ENCODE measurements around the gene MAGI2.

DNA sequence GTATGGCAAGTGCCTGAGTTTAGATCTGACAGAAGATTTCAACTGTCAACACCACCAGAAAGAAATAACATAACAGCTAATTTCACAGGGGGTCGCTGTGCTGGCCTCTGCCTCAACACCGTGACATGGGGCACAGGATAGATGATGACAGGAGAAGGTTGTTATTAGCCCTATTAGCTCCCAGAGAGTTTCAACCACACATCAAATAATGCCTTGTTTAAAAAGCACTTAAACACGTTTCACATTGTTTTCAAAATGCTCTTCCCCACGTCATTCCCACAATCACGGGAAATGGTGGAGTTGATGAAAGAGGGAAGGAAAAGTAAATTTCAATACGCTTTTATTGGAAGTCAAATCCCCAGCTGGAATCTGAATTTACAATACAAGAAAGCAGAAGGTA is 184.7 kb downstream of the MAGI2 start:
- TF ChIP-seq, protein P1, sequence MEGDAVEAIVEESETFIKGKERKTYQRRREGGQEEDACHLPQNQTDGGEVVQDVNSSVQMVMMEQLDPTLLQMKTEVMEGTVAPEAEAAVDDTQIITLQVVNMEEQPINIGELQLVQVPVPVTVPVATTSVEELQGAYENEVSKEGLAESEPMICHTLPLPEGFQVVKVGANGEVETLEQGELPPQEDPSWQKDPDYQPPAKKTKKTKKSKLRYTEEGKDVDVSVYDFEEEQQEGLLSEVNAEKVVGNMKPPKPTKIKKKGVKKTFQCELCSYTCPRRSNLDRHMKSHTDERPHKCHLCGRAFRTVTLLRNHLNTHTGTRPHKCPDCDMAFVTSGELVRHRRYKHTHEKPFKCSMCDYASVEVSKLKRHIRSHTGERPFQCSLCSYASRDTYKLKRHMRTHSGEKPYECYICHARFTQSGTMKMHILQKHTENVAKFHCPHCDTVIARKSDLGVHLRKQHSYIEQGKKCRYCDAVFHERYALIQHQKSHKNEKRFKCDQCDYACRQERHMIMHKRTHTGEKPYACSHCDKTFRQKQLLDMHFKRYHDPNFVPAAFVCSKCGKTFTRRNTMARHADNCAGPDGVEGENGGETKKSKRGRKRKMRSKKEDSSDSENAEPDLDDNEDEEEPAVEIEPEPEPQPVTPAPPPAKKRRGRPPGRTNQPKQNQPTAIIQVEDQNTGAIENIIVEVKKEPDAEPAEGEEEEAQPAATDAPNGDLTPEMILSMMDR (IDR thresholded peaks at IDR 0.05; ENCODE audit: insufficient read depth, low read length, poor library complexity, severe bottlenecking), result no peak
- no peak for TF ChIP-seq EZH2phosphoT487 (conservative IDR thresholded peaks at IDR 0.05; ENCODE audit: low read length)
